ENCODE measurements around the gene SDSL. TPM values are rescaled to one million over a fixed set of nuclear protein-coding genes. Genes with fewer than 3 reads are reported as not detected.

The SDSL gene
- total RNA-seq, 1 experiment from 2014 or later = 0.52 TPM

DNA sequence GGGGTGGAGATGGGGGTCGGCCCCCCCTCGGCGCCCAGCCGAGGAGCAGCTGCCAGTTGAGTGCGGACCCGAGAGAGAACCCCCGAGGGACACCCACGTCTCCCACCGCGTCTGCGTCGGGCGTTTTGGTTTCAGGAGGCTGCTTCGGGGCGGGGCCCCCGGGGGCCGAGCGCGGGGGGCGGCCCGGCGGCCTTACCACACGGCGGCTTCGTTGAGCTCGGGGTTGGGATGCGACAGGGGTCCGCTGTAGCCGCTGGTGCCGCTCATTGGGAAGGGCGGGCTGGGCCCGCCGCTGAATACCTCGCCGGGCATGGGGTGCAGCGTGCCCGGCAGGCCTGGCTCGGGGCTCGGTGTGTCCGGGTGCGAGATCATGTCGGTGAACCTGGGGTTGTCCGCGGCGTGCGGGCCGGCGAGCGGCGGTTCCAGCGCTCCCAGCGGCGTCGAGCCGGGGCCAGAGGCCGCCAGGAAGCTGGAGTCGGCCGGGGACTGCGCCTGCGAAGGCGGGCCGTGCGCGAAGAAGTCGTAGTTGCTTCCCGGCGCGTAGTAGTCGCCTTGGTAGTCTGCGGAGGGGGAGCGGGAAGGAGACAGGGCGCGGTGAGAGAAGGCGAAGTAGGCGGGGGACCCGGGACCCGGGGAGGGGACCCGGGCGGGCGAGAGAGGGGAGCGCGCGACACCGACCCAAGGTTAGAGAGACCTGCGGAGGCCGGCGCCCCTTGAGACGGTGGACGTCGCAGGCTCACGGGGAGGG lies 41.0 kb downstream of the SDSL start:
- ATAC-seq (no peak; the same call in none of the 2 replicates), DNase-seq (ENCODE audit: low spot score) (peak; percentile 64)
- POLR2A ChIA-PET = interaction anchor here (0.5 kb wide), 1 partner anchor 58 kb away, joined by 4 read pairs; no protein-coding TSS in a partner anchor
- Mint-ChIP-seq H3K27me3 (ENCODE audit: low read depth) (peaks cover 87% of the 10 kb centered on the region), H3K27ac (no peak overlapping the region), H3K36me3 (no peaks in the 10 kb centered on the region), H3K4me1 (peaks cover 37% of the 10 kb centered on the region), H3K9me3 (no peaks in the 10 kb centered on the region), H3K4me3 (peak overlapping the region; percentile 68)
- CTCF ChIA-PET = interaction anchor here (0.7 to 4.0 kb wide), 27 partner anchors 9 to 465 kb away, joined by 3 to 92 read pairs (median 5); partner anchors contain the start of genes LHX5, SDS and SDSL
- TF ChIP-seq ZBTB21 (CRISPR knock-in tag; IDR thresholded peaks at IDR 0.05; ENCODE audit: borderline replicate concordance) = no peak
- TF ChIP-seq CBFB (CRISPR knock-in tag; IDR thresholded peaks at IDR 0.05; ENCODE audit: low read depth) = peak; percentile 18; the same call in 1 of the 2 replicates
- TF ChIP-seq ZNF396 (CRISPR knock-in tag; IDR thresholded peaks at IDR 0.05; ENCODE audit: borderline replicate concordance) = no peak
- TF ChIP-seq, protein P1, sequence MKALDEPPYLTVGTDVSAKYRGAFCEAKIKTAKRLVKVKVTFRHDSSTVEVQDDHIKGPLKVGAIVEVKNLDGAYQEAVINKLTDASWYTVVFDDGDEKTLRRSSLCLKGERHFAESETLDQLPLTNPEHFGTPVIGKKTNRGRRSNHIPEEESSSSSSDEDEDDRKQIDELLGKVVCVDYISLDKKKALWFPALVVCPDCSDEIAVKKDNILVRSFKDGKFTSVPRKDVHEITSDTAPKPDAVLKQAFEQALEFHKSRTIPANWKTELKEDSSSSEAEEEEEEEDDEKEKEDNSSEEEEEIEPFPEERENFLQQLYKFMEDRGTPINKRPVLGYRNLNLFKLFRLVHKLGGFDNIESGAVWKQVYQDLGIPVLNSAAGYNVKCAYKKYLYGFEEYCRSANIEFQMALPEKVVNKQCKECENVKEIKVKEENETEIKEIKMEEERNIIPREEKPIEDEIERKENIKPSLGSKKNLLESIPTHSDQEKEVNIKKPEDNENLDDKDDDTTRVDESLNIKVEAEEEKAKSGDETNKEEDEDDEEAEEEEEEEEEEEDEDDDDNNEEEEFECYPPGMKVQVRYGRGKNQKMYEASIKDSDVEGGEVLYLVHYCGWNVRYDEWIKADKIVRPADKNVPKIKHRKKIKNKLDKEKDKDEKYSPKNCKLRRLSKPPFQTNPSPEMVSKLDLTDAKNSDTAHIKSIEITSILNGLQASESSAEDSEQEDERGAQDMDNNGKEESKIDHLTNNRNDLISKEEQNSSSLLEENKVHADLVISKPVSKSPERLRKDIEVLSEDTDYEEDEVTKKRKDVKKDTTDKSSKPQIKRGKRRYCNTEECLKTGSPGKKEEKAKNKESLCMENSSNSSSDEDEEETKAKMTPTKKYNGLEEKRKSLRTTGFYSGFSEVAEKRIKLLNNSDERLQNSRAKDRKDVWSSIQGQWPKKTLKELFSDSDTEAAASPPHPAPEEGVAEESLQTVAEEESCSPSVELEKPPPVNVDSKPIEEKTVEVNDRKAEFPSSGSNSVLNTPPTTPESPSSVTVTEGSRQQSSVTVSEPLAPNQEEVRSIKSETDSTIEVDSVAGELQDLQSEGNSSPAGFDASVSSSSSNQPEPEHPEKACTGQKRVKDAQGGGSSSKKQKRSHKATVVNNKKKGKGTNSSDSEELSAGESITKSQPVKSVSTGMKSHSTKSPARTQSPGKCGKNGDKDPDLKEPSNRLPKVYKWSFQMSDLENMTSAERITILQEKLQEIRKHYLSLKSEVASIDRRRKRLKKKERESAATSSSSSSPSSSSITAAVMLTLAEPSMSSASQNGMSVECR (CRISPR knock-in tag; IDR thresholded peaks at IDR 0.05; ENCODE audit: borderline replicate concordance) = no peak
- TF ChIP-seq ZNF416 (CRISPR knock-in tag; IDR thresholded peaks at IDR 0.05) = no peak
- TF ChIP-seq, protein P2, sequence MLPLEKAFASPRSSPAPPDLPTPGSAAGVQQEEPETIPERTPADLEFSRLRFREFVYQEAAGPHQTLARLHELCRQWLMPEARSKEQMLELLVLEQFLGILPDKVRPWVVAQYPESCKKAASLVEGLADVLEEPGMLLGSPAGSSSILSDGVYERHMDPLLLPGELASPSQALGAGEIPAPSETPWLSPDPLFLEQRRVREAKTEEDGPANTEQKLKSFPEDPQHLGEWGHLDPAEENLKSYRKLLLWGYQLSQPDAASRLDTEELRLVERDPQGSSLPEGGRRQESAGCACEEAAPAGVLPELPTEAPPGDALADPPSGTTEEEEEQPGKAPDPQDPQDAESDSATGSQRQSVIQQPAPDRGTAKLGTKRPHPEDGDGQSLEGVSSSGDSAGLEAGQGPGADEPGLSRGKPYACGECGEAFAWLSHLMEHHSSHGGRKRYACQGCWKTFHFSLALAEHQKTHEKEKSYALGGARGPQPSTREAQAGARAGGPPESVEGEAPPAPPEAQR (CRISPR knock-in tag; IDR thresholded peaks at IDR 0.05) = no peak

DNA sequence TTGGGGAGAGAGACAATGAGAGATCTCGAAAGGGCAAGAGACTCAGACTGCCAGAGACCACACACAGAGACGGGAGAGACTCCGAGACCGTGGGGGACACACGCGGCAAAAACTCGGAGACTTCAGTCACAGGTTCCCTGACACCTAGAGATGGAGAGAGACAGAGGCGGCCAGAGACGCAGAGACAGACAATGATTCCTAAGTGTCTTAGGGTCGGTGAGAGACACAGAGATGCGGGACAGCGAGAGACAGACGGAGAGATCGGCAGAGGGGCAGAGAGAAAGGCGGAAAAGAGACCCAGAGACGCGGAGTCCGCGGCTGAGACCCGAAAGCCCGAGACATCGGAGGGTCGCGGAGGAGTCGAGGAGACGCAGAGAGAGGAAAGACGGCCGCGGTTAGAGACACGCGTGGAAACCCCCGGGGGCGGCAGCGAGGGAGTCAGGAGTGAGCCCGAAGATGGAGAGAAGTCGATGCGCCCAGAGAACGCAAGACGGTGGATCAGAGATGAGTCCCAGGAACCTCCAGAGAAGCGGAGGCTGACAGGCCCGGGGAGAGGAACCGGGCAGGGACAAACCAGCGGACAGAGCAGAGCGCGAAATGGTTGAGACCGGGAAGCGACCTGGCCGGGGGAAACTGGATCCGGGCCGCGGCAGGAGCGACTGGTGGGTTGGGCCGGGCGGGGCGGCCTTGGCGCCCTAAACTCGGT lies 41.7 kb downstream of the SDSL start:
- POLR2A ChIA-PET = interaction anchor here (0.5 kb wide), 1 partner anchor 58 kb away, joined by 4 read pairs; no protein-coding TSS in a partner anchor
- Mint-ChIP-seq H3K4me1 (peaks cover 43% of the 10 kb centered on the region), H3K9me3 (no peaks in the 10 kb centered on the region), H3K36me3 (no peaks in the 10 kb centered on the region), H3K27me3 (ENCODE audit: low read depth) (peaks cover 95% of the 10 kb centered on the region), H3K27ac (no peak overlapping the region), H3K4me3 (peak overlapping the region; percentile 68)
- ATAC-seq = no peak; the same call in 1 of the 2 replicates
- TF ChIP-seq FOXP1 (CRISPR knock-in tag; IDR thresholded peaks at IDR 0.05; ENCODE audit: borderline replicate concordance) (no peak), KAT7 (CRISPR knock-in tag; IDR thresholded peaks at IDR 0.05; ENCODE audit: borderline replicate concordance) (no peak), ZNF263 (CRISPR knock-in tag; IDR thresholded peaks at IDR 0.05; ENCODE audit: low read depth) (no peak)
- TF ChIP-seq, protein P3, sequence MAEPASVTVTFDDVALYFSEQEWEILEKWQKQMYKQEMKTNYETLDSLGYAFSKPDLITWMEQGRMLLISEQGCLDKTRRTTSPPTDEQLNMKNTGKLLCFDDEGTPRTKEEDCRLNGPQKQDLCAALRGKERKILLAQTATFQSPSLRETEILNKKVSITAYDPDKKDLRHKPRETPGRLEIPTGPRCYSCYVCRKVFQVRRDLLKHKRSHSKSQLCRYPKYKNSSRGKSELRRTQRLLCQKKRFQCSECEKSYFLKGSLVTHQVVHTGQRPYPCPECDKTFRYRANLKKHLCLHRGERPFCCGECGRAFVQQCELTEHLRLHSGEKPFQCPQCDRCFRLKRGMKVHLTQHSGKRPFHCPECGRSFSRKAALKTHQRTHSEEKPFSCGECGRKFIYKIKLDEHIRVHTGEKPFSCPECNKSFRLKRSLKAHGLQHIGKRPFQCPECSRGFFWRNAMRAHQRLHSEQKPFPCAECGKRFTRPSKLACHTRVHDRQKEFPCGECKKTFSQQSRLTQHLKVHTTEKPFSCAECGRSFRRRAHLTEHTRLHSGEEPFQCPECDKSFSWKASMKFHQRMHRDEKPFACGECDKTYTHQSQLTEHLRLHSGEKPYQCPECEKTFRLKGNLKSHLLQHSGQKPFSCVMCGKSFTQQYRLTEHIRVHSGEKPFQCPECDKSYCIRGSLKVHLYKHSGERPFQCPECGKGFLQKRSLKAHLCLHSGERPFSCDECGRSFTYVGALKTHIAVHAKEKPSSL (CRISPR knock-in tag; conservative IDR thresholded peaks at IDR 0.05) = no peak
- TF ChIP-seq, protein P4, sequence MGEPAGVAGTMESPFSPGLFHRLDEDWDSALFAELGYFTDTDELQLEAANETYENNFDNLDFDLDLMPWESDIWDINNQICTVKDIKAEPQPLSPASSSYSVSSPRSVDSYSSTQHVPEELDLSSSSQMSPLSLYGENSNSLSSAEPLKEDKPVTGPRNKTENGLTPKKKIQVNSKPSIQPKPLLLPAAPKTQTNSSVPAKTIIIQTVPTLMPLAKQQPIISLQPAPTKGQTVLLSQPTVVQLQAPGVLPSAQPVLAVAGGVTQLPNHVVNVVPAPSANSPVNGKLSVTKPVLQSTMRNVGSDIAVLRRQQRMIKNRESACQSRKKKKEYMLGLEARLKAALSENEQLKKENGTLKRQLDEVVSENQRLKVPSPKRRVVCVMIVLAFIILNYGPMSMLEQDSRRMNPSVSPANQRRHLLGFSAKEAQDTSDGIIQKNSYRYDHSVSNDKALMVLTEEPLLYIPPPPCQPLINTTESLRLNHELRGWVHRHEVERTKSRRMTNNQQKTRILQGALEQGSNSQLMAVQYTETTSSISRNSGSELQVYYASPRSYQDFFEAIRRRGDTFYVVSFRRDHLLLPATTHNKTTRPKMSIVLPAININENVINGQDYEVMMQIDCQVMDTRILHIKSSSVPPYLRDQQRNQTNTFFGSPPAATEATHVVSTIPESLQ (CRISPR knock-in tag; IDR thresholded peaks at IDR 0.05) = no peak
- TF ChIP-seq, protein P5, sequence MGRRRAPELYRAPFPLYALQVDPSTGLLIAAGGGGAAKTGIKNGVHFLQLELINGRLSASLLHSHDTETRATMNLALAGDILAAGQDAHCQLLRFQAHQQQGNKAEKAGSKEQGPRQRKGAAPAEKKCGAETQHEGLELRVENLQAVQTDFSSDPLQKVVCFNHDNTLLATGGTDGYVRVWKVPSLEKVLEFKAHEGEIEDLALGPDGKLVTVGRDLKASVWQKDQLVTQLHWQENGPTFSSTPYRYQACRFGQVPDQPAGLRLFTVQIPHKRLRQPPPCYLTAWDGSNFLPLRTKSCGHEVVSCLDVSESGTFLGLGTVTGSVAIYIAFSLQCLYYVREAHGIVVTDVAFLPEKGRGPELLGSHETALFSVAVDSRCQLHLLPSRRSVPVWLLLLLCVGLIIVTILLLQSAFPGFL (CRISPR knock-in tag; IDR thresholded peaks at IDR 0.05; ENCODE audit: borderline replicate concordance) = no peak
- CTCF ChIA-PET = interaction anchor here (0.9 to 4.0 kb wide), 7 partner anchors 9 to 355 kb away, joined by 3 to 92 read pairs (median 6); partner anchors contain the start of gene LHX5
- peak; percentile 54 for DNase-seq (ENCODE audit: low spot score)
